ENCODE results near the gene MKNK2. TPM values are rescaled to one million over a fixed set of nuclear protein-coding genes. Genes with fewer than 3 reads are reported as not detected.

MKNK2 gene
- total RNA-seq, 1 experiment from 2014 or later, result 271 TPM

GRCh38 chr19:2037651-2038255 lies 13.3 kb downstream of the MKNK2 start:
- POLR2A ChIA-PET, result no interaction called here

More at GRCh38 chr19:2037651-2038255, 13.3 kb downstream of the MKNK2 start:
- Histone ChIP-seq H4K20me1 (ENCODE audit: insufficient read depth) (no peaks in the 10 kb centered on the region), H3K27me3 (ENCODE audit: insufficient read depth, low read length) (no peaks in the 10 kb centered on the region), H3K9me3 (ENCODE audit: control insufficient read depth in 1 of 2, insufficient read depth in 1 of 2, low read depth in 1 of 2, low read length in 2 of 2) (peaks cover 0 to 11% of the 10 kb centered on the region in 2 experiments; a peak in 1 of 4 replicates), H3K4me1 (ENCODE audit: control insufficient read depth in 1 of 2, insufficient read depth in 2 of 2, low read length in 2 of 2) (peaks cover 36 to 50% of the 10 kb centered on the region in 2 experiments), H3K27ac (ENCODE audit: low read depth, low read length) (no peak overlapping the region), H3K36me3 (ENCODE audit: control insufficient read depth in 1 of 2, insufficient read depth in 2 of 2, low read length in 2 of 2) (peaks cover 14 to 19% of the 10 kb centered on the region in 2 experiments; a peak in 2 of 4 replicates), H3K4me2 (ENCODE audit: low read length) (no peak overlapping the region), H2AFZ (ENCODE audit: low read depth, low read length, poor library complexity, severe bottlenecking) (no peak overlapping the region), H3K9me2 (ENCODE audit: insufficient read depth) (no peaks in the 10 kb centered on the region), H3K79me2 (ENCODE audit: insufficient read depth, low read length) (peaks cover 10% of the 10 kb centered on the region; the same call in 1 of the 2 replicates), H3K9ac (ENCODE audit: low read length) (no peak overlapping the region), H3K4me3 (replicated peaks in 1 of 2; ENCODE audit: low read depth in 1 of 2, low read length in 2 of 2) (no peak overlapping the region)
- TSS peak; percentile 38 for BruUV-seq (replicated peaks)
- TF ChIP-seq ZNF274 (IDR thresholded peaks at IDR 0.05; ENCODE audit: low read depth, low read length), result no peak
- TF ChIP-seq, protein P1, sequence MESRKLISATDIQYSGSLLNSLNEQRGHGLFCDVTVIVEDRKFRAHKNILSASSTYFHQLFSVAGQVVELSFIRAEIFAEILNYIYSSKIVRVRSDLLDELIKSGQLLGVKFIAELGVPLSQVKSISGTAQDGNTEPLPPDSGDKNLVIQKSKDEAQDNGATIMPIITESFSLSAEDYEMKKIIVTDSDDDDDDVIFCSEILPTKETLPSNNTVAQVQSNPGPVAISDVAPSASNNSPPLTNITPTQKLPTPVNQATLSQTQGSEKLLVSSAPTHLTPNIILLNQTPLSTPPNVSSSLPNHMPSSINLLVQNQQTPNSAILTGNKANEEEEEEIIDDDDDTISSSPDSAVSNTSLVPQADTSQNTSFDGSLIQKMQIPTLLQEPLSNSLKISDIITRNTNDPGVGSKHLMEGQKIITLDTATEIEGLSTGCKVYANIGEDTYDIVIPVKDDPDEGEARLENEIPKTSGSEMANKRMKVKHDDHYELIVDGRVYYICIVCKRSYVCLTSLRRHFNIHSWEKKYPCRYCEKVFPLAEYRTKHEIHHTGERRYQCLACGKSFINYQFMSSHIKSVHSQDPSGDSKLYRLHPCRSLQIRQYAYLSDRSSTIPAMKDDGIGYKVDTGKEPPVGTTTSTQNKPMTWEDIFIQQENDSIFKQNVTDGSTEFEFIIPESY (IDR thresholded peaks at IDR 0.05; ENCODE audit: extremely low read depth, insufficient replicate concordance, low read length), result no peak
- no peak for TF ChIP-seq POLR2AphosphoS5 (IDR thresholded peaks at IDR 0.05; ENCODE audit: low read depth, low read length)
- TF ChIP-seq SRF (IDR thresholded peaks at IDR 0.05; ENCODE audit: low read depth), result no peak
- no peak for TF ChIP-seq CBX3 (IDR thresholded peaks at IDR 0.05; ENCODE audit: low read depth)
- no peak; the same call in 1 of the 2 replicates for TF ChIP-seq SP1 (IDR thresholded peaks at IDR 0.05; ENCODE audit: low read depth)
- TF ChIP-seq EZH2phosphoT487 (IDR thresholded peaks at IDR 0.05; ENCODE audit: borderline replicate concordance), result no peak
- TF ChIP-seq FOSL1 (IDR thresholded peaks at IDR 0.05; ENCODE audit: low read depth), result no peak
- TF ChIP-seq, protein P2, sequence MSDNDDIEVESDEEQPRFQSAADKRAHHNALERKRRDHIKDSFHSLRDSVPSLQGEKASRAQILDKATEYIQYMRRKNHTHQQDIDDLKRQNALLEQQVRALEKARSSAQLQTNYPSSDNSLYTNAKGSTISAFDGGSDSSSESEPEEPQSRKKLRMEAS (IDR thresholded peaks at IDR 0.05), result no peak
- no peak; the same call in 1 of the 2 replicates for TF ChIP-seq SIN3A (IDR thresholded peaks at IDR 0.05; ENCODE audit: low read depth)
- no peak for TF ChIP-seq EZH2 (IDR thresholded peaks at IDR 0.05)
- no peak for TF ChIP-seq EGR1 (IDR thresholded peaks at IDR 0.05; ENCODE audit: low read depth)
- no peak for ATAC-seq
- ChIA-PET RAD21 (ENCODE audit: low non-redundant PET in 1 of 2, low total read pairs in 2 of 2, uncharacterized antibody in 2 of 2, unreplicated experiment in 2 of 2) (no interaction called here), CTCF (no interaction called here)
- intact Hi-C loops (cut with micrococcal nuclease), result no loop called here
- DNase-seq (ENCODE audit: low read depth, low spot score), result no peak
